Measurements from ENCODE around the gene OR5K1.

OR5K1 gene

DNA sequence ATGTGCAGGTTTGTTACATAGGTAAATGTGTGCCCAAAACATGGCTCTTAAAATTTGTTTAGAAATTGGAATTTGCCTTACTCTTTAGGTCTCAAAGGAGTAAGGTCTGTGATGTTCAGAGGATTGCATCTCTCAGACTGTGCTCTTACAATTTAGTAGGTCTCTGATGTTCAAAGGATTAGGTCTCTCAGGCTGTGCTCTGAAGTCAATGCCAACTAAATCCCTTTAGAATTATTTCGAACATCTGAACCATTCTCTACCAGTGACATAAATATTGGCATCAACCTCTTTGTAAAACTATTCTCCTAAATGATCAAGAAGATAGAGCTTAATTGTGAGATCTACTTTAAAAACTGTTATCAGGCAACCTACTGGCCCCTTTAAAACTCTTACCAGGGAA is at the start of gene OR5K1:
Gene OR5K1, plus strand, starts transcription at position 301 of the 400 bp plus-strand sequence. CDS start 6,376 bp downstream, outside the sequence.
- TF ChIP-seq ZFX (IDR thresholded peaks at IDR 0.05; ENCODE audit: borderline replicate concordance): no peak
- TF ChIP-seq CTCF (IDR thresholded peaks at IDR 0.05): no peak
- no peak within 1 kb of the TSS for H3K27ac ChIP-seq

DNA sequence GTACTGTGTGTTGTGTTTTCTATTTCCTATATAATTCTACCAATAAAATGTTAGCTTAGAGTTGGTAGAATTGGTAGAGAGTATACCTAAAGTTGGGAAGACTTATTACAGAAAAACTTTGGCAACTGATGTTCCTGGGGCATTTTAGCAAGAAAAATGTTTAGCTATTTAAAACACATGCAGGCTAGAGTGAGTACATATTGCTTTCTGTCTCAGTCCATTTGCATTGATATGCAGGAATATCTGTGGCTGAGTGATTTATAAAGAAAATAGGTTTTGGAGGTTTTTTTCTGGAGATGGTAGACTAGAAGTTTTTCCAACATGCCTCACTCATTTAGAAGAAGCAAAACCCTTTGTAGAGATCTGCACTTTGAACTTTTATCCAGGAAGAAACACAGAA is 30.4 kb upstream of the OR5K1 start:
- no peak overlapping the region for H3K27ac ChIP-seq

DNA sequence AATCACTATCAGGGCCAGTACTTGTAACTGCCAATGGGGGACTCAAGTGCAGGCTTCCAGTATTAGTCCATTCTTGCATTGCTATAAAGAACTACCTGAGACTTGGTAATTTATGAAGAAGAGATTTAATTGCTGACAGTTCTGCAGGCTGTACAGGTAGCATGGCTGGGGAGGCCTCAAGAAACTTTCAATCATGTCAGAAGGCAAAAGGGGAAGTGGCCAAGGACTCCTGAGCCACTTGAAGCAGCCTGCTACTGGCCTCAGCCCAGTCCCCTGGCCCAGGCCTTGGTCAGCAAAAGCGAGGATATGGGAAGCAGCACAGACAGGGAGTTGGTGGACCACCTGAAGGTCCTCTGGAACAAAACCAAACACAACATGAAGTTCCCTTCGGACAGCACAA is 29.2 kb upstream of the OR5K1 start:
- TF ChIP-seq CTCF (IDR thresholded peaks at IDR 0.05) (no peak), ZFX (IDR thresholded peaks at IDR 0.05; ENCODE audit: borderline replicate concordance) (no peak)
- H3K27ac ChIP-seq: no peak overlapping the region

More for the DNA sequence above, 30.4 kb upstream of the OR5K1 start:
- TF ChIP-seq ZFX (IDR thresholded peaks at IDR 0.05; ENCODE audit: borderline replicate concordance) (no peak), CTCF (IDR thresholded peaks at IDR 0.05) (no peak)

- H3K27ac ChIP-seq: no peak overlapping the region
- TF ChIP-seq ZFX (IDR thresholded peaks at IDR 0.05; ENCODE audit: borderline replicate concordance) (no peak), CTCF (IDR thresholded peaks at IDR 0.05) (no peak)
Observed at GRCh38 chr3:98434412-98434811, 28.6 kb upstream of the OR5K1 start.

GRCh38 chr3:98440283-98440682 is 22.7 kb upstream of the OR5K1 start:
- no peak for TF ChIP-seq CTCF (IDR thresholded peaks at IDR 0.05)
- TF ChIP-seq ZFX (IDR thresholded peaks at IDR 0.05; ENCODE audit: borderline replicate concordance): no peak
- no peak overlapping the region for H3K27ac ChIP-seq

DNA sequence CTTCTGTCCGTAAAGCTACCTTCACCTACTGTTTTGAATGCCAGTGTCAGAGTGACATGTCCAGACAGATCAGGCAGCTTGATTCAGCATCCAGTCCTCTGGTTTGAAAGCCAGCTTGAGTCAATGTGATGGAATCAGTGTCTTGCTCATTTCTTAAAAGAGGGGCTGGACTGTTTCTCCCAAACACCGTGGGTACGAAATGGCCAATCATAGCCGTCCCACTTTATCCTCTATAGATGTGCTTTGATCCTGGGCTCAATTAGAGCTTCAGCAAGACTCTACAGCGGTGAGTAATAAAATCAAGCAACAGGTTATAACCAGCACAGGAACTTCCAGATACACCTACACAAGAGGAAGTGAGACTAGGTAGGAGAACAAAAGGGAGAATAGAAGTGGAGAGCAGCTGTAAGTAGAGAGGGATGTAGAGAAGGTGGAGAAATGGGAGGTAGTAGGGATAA is 17.0 kb upstream of the OR5K1 start:
- no peak overlapping the region for H3K27ac ChIP-seq
- TF ChIP-seq ZFX (IDR thresholded peaks at IDR 0.05; ENCODE audit: borderline replicate concordance) (no peak), CTCF (IDR thresholded peaks at IDR 0.05) (no peak)

- H3K27ac ChIP-seq: no peak overlapping the region
- TF ChIP-seq CTCF (IDR thresholded peaks at IDR 0.05): no peak
- no peak for TF ChIP-seq ZFX (IDR thresholded peaks at IDR 0.05; ENCODE audit: borderline replicate concordance)
Observed at GRCh38 chr3:98449606-98450193, 13.3 kb upstream of the OR5K1 start.
